C4-2B (cell line): ENCODE data around the gene UHRF1.
"Not testable (repeated sequence)": the region's sequence is repeated elsewhere in the genome, so short reads cannot be mapped to it uniquely, and the experiment has no call there.

Experiments
- ZFX ChIP-seq: fragments of 450-650 bp; IDR thresholded peaks from 2 replicates; pipeline ENCODE4 v1.6.1; 2017
- TF ChIP-seq, protein P1 (sequence below): fragments of 450-650 bp; conservative IDR thresholded peaks from 2 replicates; pipeline ENCODE4 v1.5.1; 2017; ENCODE audit warnings: mild to moderate bottlenecking

GRCh38 chr19:4954320-4955149 is 45.2 kb downstream of the UHRF1 start:
- TF ChIP-seq, protein P1, sequence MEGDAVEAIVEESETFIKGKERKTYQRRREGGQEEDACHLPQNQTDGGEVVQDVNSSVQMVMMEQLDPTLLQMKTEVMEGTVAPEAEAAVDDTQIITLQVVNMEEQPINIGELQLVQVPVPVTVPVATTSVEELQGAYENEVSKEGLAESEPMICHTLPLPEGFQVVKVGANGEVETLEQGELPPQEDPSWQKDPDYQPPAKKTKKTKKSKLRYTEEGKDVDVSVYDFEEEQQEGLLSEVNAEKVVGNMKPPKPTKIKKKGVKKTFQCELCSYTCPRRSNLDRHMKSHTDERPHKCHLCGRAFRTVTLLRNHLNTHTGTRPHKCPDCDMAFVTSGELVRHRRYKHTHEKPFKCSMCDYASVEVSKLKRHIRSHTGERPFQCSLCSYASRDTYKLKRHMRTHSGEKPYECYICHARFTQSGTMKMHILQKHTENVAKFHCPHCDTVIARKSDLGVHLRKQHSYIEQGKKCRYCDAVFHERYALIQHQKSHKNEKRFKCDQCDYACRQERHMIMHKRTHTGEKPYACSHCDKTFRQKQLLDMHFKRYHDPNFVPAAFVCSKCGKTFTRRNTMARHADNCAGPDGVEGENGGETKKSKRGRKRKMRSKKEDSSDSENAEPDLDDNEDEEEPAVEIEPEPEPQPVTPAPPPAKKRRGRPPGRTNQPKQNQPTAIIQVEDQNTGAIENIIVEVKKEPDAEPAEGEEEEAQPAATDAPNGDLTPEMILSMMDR = not testable (repeated sequence)
- not testable (repeated sequence) for TF ChIP-seq ZFX
